Measurements from ENCODE around the gene PDGFC.

The PDGFC gene

DNA sequence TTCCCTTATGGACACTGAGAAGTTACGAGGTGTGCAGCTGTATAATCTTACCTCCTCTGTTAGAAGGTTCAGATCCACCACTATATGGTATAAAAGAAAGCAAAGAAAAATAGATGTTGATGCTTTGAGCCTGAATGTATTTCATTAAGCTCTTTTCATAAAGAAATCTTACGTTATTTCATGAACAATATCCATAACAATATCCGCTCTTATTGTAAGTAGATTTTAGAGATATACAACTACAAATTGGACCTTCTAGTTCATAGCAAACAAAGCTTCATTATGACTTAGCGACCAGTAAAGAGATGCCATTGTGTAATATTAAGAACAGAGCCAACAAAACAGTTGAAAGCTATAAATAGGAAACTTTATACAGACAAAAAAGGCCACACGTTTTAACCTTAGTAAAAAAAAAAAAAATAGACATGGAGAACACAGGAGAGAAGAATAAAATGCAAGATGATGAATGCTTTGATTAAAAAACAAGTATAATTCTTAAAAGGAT is 203.6 kb downstream of the PDGFC start:
- TF ChIP-seq, protein P1, sequence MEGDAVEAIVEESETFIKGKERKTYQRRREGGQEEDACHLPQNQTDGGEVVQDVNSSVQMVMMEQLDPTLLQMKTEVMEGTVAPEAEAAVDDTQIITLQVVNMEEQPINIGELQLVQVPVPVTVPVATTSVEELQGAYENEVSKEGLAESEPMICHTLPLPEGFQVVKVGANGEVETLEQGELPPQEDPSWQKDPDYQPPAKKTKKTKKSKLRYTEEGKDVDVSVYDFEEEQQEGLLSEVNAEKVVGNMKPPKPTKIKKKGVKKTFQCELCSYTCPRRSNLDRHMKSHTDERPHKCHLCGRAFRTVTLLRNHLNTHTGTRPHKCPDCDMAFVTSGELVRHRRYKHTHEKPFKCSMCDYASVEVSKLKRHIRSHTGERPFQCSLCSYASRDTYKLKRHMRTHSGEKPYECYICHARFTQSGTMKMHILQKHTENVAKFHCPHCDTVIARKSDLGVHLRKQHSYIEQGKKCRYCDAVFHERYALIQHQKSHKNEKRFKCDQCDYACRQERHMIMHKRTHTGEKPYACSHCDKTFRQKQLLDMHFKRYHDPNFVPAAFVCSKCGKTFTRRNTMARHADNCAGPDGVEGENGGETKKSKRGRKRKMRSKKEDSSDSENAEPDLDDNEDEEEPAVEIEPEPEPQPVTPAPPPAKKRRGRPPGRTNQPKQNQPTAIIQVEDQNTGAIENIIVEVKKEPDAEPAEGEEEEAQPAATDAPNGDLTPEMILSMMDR (IDR thresholded peaks at IDR 0.05; ENCODE audit: extremely low read depth, insufficient read depth, missing control alignments) = no peak
- no peak for DNase-seq (ENCODE audit: low spot score)
- in situ Hi-C loops (cut with MboI; ENCODE audit: low pct_unique_long_range_greater_than_20kb, low sequenced_read_pairs, unreplicated experiment) = no loop called here

DNA sequence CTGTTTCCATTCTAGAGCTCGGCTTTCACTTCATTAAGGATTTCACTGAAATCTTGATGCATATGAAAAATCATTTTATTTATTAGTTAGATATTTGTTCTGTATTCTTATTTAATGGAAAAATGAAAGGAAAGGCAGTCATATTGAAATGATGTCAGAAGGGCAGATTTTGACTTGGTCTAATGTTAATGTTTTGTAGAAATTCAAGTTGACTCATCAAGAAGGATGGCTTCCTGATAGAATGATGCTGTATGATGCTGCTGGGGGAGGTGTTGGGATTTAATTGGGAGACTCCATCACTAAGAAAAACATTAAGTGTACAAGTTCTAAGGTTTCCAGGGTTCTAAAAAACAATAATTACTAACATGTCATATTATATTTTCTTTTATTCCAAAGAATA is 204.8 kb downstream of the PDGFC start:
- in situ Hi-C loops (cut with MboI; ENCODE audit: low pct_unique_long_range_greater_than_20kb, low sequenced_read_pairs, unreplicated experiment) = no loop called here
- no peak for DNase-seq (ENCODE audit: low spot score)
- TF ChIP-seq, protein P1 (IDR thresholded peaks at IDR 0.05; ENCODE audit: extremely low read depth, insufficient read depth, missing control alignments) = no peak

DNA sequence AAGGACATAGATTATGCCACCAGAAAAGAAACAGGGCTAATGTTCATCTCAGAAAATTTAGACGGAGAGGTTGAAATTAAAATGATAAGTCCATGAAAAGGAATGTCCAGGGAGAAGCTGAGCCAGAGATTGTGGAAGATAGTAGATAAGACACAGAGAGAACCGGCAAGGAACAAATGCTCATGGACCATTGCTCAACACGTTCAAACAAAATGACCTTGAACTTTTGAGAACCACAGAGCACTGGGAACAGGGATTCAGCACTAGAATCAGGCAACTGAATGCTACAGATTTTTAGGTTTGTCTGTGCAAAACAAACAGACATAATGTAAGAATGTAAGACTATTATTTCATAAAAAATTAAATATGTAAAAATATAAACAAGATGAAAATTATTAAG is 206.3 kb downstream of the PDGFC start:
- in situ Hi-C loops (cut with MboI; ENCODE audit: low pct_unique_long_range_greater_than_20kb, low sequenced_read_pairs, unreplicated experiment) = no loop called here
- TF ChIP-seq, protein P1 (IDR thresholded peaks at IDR 0.05; ENCODE audit: extremely low read depth, insufficient read depth, missing control alignments) = no peak
- DNase-seq (ENCODE audit: low spot score) = no peak

DNA sequence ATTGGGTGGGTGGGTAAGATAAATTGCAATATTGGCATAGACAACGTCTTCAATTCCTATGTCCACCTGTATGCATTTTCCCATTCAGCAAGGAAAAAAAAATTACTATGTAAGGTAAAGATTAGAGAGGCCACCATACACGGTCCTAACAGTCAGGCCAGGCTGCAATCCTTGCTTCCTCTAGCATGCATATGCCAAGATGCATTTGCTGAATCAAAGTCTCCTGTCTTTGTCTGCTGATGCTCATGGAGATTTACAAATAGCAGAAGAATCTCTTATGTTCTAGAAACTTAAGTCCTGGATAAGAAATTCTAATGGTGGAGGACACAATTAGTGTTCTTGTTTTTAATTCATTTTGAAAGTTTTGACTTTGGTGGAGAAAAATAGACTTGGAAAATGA is 206.8 kb downstream of the PDGFC start:
- in situ Hi-C loops (cut with MboI; ENCODE audit: low pct_unique_long_range_greater_than_20kb, low sequenced_read_pairs, unreplicated experiment) = no loop called here
- TF ChIP-seq, protein P1 (IDR thresholded peaks at IDR 0.05; ENCODE audit: extremely low read depth, insufficient read depth, missing control alignments) = no peak
- DNase-seq (ENCODE audit: low spot score) = no peak

DNA sequence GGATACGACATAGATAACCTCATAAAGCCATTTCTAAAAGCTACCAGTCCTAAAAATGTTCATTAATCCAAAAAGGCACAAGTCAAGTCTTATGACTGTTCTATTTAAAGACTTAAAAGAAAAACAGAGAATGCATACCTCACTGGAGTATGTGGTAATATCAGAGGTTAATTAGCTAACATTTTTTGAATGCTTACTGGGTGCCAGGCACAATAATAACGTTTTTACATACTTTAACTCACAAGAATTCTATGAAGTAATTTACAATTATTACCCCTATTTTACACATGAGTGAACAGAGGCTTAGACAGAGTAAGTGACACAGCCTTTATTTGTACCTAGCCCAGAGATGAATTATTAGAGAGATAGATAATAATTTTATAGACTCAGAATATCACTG is 207.5 kb downstream of the PDGFC start:
- TF ChIP-seq, protein P1 (IDR thresholded peaks at IDR 0.05; ENCODE audit: extremely low read depth, insufficient read depth, missing control alignments) = no peak
- in situ Hi-C loops (cut with MboI; ENCODE audit: low pct_unique_long_range_greater_than_20kb, low sequenced_read_pairs, unreplicated experiment) = no loop called here
- DNase-seq (ENCODE audit: low spot score) = no peak

DNA sequence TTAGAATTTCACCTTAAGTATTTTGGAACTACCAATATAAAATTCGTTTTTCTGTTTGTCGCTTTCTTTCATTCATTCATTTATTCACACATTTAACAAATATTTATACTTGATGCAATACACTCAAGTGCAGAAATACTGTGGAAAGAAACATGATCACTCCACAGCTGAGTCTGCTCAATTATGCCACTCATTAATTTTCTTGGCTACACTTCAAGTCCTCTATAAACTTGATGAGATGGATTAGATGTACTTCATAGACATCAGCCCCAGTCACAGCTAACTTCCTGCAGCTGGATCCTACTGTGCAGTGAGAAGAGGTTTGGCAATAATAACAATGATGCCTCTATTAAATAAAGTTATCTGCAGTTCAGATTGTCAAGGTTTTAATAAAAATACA is 208.1 kb downstream of the PDGFC start:
- in situ Hi-C loops (cut with MboI; ENCODE audit: low pct_unique_long_range_greater_than_20kb, low sequenced_read_pairs, unreplicated experiment) = no loop called here
- TF ChIP-seq, protein P1 (IDR thresholded peaks at IDR 0.05; ENCODE audit: extremely low read depth, insufficient read depth, missing control alignments) = no peak
- no peak for DNase-seq (ENCODE audit: low spot score)

DNA sequence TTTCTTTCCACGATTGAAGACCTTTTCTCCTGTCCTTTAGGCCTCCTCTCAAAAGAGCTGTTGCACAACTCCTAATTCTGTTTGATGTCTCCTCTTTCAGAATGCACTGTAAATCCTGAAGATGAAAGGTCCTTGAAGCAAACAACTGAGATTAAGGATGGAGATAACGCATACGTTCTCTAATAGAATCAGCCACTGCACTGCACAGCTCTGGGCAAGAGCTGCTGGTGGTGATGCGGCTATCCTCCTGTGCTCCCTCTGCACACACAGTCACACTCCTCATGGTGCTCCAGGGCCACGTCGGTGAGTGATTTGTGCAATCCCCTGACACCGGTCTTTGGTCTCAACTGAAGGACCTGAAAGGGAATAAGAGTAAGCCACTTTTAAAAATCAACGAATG is 208.7 kb downstream of the PDGFC start:
- in situ Hi-C loops (cut with MboI; ENCODE audit: low pct_unique_long_range_greater_than_20kb, low sequenced_read_pairs, unreplicated experiment) = no loop called here
- no peak for DNase-seq (ENCODE audit: low spot score)
- TF ChIP-seq, protein P1 (IDR thresholded peaks at IDR 0.05; ENCODE audit: extremely low read depth, insufficient read depth, missing control alignments) = no peak
